Stimulated activated CD4-positive, alpha-beta T cell treated with anti-CD3 and anti-CD28 coated beads, Interleukin-15, amount 100 ng/mL, for 48 hours (primary cell): Measurements from ENCODE around the gene FCHO2.

ENCODE experiments used
- DNase-seq, 2 donors: peaks; one replicate each; pipeline ENCODE4 v3.0.0-alpha.2; 2020; ENCODE audit warnings: low read depth in 2 of 2

FCHO2 gene

DNA sequence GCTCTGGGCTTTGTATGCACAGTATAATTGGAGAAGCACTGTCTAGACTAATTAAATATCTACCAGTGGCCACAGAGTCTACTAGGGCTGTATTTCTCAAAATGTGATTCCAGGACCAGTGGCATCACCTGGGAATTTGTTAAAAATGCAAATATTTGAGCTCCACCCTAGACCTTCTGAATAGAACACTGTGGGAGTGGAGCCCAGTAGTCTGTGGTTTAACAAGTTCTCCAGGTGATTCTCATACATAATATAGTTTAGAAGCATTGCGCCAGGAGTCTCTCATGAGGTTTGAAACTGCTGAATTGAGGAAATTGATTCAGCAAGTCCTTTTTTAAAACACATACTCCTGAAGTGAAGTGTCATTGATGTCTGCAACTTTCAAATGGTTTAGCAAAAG, 74.7 kb downstream of the FCHO2 start:
- no peak for DNase-seq

DNA sequence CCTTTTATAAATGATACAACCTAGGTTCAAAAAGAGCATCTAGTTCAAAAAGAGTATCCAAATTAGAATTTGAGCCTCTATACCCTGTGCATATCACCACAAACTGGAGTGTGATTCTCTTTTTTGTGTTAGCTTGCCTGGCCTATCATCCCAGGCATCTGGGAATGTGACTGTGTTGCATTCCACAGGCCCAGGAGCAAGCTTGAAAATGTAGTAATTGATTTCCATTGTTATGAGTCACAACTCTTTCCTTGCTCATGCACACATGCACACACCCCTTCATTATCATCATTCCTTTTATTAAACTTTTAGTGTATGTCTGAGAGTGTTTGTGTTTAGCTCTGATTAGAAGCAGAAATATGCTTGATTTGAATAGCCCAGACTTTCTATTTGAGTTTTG, 75.2 kb downstream of the FCHO2 start:
- DNase-seq, result no peak

DNA sequence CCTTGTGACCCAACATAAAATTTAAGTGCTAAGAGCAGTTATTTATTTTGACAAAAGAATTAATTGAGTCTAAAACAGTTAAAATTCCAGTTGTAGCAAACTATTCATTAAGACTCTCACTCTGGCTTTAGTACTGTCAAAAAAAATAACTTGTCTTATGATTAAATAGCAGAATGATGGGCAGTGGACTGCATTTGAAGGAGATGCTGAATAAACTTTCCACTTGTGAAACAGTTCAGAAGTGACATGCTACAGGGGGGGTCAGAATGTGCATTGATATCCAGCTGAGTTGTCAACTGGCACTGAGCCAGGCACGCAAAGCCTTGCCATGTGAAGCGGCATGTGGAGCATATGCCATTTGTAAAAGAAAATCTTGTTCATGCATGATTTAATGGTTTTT, 76.0 kb downstream of the FCHO2 start:
- DNase-seq, result no peak

DNA sequence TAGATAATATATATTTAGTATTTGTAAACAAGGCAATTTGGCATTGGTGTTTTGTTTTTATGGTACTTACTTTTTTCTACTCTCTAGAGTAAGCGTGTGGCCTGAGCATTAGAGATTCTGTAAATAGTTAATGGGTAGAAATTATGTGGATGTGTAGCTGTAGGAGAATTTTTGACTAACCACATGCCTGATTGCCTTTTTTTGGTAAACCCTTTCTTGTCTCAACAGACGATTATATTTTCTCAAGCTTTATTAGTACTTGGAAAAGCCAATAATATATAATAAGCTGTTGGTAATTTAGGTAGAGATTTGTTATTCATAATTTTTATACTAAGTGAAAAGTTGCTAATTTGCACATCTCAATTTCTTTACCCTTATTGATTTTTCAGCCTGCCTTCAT, 76.8 kb downstream of the FCHO2 start:
- no peak for DNase-seq

DNA sequence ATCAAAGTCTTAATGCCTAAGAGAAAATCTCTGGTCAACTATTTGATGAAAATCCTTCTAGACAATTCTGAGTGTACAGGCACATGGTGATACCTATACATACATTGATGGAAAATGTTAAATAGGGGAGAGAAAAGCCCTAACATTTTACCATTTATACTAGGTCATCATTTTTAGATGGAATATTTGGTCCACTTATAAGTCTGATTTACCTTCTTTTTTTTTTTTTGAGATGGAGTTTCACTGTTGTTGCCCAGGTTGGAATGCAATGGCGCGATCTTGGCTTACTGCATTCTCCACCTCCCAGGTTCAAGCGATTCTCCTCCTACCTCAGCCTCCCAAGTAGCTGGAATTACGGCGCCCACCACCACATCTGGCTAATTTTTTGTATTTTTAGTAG, 81.7 kb downstream of the FCHO2 start:
- DNase-seq, result no peak

DNA sequence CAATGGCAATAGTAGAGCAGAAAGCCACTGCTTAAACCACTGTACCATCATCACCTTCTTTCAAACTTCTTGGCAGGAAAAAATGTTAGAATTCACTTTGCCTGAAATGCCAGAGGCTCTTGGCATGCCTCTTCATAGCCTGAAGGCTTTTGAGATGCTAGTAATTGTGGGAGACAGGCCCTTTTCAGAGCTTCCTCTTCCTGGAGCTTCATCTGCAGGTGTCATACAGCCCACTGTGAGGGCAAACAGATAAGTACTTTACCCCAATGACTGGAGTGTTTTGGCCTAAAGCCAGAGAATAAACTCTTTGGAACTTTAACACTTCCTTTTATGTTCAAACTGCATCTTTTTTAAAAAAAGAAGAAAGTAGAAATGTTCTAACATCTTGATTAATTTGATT, 83.2 kb downstream of the FCHO2 start:
- DNase-seq, result no peak

DNA sequence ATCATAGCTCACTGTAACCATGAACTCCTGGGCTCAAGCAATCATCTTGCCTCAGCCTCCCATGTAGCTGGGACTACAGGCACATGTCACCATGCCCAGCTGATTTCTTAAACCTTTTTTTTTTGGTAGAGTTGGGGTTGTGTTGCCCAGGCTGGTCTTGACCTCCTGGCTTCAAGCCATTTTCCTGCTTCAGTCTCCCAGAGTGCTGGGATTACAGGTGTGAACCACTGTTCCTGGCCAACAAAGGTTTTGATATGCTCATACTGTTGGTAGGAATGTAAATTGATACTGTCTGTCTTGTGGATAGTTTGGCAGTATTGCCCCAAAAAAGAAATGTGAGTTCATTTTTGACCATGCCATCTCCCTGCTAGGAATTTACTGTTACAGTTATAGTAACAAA, 87.2 kb downstream of the FCHO2 start:
- DNase-seq, result no peak

DNA sequence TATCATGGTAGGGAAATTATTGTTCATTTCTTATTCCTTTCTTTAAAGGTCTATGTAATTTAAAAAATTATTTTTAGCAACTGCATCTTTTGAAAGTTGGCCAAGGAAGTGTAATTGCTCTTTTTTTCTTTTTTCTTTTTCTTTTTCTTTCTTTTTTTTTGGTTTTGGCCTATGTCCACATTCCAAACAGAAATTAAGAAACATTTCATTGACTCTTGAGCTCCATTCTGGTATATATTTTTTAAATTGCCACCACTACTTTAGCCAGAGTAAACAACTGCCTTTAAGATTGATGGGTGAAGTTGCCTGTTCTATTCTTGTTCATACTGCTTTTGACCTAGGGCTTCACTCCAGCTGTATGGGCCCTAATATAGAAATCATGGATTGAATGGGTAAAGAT, 88.7 kb downstream of the FCHO2 start:
- DNase-seq, result no peak

DNA sequence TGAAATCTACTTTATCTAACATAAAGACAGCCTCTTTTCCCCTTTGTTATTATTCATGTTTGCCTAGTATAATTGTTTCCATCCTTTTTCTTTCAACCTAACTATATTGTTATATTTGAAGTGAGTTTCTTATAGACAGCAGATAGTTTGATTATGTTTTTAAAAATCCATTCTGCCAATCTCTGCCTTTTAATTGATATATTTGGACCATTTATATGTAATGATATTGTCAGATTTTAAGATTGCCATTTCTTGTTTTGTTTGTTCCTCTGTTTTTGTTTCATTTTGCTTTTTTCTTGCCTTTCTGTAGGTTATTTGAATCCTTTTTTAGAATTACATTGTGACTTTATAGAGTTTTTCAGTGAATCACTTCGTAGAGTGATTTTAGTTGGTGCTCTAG, 89.8 kb downstream of the FCHO2 start:
- DNase-seq, result no peak

DNA sequence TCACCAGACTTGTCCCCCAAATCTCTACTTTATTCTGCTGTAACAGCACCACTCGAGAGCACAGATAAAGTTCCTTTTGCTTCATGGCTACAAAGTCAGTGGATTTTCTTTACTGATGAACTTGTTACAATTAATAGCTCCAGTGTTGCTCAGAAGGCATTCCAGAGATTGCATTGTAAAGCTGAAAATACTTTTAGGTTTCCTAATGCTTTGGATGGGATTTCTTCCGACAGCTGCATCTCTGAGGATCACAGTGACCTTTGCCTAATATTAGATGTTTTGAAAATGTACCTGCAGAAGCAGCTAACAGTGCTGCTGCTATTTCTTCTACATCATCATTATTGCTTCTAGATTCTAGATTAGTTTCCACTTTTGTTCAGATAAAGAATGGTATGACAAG, 105.8 kb downstream of the FCHO2 start:
- no peak for DNase-seq

DNA sequence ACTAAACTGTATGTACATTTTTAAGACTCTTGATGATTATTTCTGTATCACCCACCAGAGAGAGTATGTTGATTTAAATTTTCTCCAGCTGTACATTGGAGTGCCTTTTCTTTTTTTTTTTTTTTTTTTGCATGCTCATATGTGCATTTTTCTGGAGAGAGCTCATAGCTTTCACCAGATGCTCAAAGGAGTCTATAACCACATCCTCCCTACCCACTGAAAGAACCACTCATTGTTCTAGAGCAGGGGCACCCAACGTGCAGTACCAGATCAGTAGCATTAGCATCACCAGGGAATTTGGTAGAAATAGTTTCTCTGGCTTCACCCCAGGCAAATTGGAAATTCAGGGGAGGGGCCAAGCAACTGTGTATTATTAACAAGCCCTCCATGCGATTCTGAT, 110.6 kb downstream of the FCHO2 start:
- DNase-seq, result no peak

DNA sequence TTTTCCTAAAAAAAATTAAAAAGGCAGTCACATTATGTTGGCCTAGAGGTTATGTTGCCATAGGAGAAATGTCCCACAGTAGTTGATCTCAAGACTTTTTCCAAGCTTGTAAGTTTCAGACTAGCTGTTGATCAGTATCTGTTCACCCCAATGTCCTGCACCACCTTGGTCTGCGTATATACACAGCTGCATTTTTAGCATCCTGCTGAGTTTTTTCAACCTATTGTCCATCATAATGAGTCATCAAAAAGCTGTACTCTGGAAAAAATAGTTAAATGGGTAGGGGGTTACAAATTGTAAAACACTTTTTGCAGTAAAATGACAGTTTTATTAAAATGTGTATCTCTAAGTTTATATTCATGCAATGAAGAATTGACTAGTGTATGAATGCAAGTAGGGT, 111.4 kb downstream of the FCHO2 start:
- DNase-seq, result no peak

DNA sequence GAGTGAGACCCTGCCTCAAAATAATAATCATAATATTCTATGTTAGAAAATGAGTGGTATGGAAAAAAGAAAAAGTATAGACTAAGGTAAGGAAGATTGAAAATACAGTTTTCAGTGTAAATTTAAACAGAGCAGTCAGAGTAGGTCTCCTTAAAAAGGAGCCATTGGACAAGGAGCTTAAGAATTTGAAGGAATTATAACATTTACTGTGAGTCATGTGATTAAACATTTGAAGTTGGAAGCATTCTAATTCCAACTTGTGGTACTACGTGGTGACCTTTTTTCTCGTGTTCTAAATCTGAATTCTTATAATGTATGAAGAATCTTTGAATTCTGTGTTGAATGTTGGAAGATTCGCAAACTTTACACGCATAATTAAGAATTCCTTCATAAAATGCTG, 125.3 kb downstream of the FCHO2 start:
- DNase-seq, result no peak

DNA sequence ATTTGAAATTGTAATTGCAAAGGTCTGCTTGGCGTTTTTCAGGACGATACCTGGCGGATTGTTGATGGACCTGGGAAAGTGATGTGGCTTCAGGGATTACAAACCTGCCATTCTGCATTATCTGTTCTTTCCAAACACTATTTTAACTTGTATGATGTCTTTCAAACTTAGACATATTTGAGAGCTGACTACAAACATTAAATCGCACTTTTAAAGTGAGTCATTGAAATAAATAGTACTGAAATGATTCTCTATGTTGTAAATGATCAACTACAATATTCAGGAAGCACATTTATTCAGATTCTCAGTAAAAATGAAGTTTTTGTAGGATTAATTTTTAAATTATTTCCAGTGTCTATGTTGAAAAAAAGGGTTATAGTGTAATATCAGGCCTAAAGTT, 132.2 kb downstream of the FCHO2 start:
- no peak for DNase-seq

DNA sequence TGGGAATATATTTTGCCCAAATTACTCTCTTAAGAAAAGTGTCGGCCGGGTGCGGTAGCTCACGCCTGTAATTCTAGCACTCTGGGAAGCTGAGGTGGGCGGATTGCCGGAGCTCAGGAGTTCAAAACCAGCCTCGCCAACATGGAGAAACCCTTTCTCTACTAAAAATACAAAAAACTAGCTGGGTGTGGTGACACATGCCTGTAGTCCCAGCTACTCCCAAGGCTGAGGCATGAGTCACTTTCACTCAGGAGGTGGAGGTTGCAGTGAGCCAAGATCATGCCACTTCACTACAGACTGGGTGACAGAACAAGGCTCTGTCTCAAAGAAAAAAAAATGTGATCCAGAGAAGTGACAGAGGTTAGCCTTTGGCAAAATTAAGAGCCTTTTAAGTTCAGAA, 138.1 kb downstream of the FCHO2 start:
- peak; percentile 6 to 18 for DNase-seq

DNA sequence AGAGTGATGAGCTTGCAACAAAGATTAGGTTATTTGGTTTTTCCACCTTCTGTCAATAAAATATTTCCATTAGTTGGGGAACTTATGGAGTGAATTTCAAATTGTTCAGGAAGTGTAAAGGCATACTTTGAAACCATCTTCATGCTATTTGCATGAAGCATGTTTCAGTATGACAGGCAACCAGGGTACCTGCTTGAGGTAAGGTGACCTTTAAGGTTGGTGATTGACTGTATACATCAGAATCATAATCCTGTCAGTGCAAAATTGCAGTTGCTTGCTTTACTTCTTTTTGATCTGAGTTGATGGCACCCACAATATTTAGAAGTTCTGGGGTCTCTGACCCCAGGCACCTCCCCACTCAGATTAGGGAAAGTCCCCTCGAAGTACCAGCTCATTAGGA, 138.6 kb downstream of the FCHO2 start:
- no peak for DNase-seq

DNA sequence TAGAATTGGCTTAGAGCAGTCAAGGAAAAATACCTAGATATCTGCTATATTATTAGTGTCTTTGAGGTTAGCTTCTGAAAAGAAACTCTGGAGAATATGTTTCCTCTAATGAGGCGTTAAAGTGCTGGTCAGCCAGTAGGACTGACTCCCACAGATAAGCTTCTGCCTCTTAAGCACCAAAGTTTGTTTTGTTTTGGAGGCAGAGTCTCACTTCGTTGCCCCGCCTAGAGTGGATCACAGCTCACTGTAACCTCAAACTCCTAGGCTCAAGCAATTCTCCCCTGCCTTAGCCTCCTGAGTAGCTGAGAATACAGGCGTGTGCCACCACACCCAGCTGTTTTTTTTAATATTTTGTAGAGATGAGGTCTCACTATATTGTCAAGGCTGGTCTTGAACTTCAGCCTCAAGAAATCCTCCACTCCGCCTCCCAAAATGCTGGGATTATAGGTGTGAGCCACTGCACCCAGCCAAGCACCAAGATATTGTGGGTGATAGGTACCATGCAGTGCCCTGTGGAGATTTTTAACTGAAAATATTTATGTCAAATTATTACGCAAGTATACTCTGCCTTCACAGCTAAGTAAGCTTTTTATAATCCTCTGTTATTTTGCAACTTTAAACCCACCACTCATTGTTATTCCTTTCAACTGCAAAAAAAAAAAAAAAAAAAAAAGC, 139.9 kb downstream of the FCHO2 start:
- no peak for DNase-seq

DNA sequence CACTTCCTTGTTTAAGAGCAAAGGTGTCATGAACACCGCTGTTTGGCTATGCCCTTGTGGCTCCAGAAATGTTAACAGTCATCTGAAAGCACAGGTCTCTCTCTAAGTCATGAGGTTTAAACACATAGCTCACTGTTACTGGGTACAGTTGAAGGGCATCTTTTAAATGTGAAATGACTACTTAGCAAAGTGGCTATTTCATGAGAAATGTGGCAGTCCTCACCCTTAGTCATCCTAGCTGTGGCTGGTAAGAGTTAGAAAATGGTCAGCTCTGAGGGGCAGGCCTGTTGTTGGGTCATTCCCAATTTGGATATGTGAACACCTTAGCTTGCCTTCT, 140.4 kb downstream of the FCHO2 start:
- DNase-seq, result no peak

DNA sequence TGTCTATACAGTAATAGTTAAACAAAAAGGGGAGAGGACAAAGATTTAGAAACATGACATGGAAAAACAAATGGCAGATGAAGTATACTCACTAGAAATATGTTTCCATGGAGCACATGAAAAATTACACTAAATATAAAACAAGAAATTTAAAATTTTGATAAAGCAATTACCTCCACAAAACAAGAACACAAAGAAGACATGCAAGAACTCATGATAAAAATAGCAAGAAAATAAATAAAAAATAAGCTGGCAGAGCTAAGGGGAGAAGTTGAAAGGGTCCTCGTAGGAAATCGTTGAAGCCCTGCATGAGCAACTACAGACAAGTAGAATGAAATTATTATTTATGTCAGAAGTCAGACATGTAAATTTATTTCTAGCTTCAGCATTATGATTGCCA, 141.9 kb downstream of the FCHO2 start:
- no peak for DNase-seq

DNA sequence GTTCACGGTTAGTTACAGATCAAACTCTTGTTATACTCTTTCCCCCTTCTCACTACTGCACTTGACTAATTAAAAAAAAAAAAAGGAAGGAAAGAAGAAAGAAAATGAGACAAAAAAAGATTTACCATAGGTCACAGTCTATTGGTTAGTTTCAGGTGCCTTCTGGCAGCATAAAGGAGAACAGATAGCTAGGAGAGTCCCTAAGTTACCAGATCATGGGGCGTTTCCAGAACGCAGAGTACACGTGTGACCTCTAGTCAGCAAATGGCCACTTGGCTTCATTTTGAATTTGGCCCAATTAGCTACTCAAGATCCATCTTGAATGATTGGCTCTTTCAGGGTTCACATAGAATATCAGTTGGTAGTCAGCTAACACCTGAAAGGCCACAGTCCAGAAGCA, 144.3 kb downstream of the FCHO2 start:
- no peak for DNase-seq

DNA sequence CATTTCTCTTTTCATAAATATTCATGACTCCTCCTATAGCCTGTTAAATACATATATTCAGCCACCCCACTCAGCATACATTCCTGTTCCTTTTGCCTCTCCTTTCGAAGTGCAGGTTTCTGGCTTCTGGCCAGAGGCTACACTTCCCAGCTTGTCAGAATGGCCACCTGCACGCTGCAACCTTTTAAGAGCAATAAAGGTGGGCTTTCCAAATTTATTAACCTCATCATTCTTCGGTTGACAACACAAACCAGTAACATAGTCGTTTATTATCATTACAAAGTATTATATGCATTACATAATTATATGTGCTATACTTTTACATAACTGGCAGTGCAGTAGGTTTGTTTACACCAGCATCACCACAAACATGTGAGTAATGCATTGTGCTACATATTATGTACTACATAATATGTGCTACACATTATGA, 148.0 kb downstream of the FCHO2 start:
- no peak for DNase-seq

DNA sequence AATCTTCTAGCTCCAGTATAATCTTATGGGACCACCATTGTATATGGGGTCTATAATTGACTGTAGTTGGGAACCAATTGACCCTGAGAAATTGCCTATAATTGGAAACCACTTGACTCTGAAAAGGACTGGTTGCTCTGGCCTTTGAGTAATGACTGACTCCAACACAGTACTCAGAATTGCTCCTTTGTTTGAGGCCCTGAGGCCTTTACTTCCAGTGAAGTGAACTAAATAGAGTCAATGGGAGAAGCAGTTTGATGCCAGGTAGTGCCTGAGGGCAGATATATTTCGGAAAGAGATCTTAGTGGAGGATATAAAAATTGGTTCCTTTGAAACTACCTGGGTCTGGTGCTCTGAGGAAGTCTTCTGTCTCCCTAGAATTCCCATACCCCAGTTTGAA, 148.5 kb downstream of the FCHO2 start:
- no peak for DNase-seq

DNA sequence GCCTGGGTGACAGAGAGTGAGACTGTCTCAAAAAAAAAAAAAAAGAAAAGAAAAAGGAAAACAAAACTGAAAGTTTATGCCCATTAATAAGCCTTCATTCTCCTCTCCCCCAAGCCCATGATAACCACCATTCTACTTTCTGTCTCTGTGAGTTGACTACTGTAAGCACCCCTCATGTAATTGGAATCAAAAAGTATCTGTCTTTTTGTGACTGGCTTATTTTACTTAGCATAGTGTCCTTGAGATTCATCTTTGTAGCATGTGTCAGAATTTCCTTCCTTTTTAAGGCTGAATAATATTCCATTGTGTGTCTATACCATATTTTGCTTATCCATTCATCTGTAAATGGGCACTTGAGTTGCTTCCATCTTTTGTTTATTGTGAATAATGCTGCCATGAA, 150.5 kb downstream of the FCHO2 start:
- no peak for DNase-seq

DNA sequence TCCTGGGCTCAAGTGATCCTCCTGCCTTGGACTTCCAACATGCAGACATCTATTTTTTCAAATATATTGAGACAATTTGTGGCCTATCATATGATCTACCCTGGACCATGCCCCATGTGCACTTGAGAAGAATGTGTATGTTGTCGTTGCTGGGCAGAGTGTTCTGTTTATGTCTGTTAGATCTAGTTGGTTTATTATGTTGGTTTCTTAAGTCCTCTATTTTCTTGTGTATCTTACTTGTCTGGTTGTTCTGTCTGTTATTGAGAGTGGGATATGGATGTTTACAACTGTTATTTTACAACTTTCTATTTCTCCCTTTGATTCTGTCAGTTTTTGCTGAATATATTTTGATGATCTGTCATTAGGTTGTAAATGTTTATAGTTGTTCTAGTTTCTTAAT, 154.3 kb downstream of the FCHO2 start:
- no peak for DNase-seq

DNA sequence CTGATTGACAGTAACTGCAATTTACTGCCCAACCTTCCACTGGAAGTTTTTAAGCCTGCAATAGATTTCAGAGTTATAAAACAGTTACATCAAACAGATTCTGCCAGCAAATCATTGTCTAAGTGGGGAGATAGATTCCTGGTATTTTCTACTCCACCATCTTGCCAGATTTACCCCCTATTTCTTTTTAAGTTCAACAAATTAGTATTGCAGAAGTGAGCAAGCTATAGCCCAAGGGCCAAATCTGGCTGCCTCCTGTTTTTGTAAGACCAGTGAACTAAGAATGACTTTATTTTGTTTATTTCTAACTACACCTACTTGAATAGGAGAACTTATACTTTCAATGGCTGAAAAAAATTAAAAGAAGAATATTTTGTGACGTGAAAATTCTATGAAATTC, 155.7 kb downstream of the FCHO2 start:
- DNase-seq, result no peak
